Thoracic aorta (tissue), 2 donors: Measurements from ENCODE around the gene SPP1. TPM values are rescaled to one million over a fixed set of nuclear protein-coding genes. Genes with fewer than 3 reads are reported as not detected.
"Not testable (repeated sequence)": the region's sequence is repeated elsewhere in the genome, so short reads cannot be mapped to it uniquely, and the experiment has no call there.

Experiments used
- ATAC-seq: fragments of 150-250 bp; one replicate; pipeline ENCODE4 v1.8.0; 2017; ENCODE audit warnings: low read depth; ENCODE audit not compliant: insufficient number of reproducible peaks, low FRiP score
- DNase-seq: peaks from one replicate; pipeline ENCODE4 v3.0.0-alpha.2; 2020; ENCODE audit warnings: low spot score
- H3K27ac ChIP-seq, 2 donors: fragments of 200-600 bp; sonication (generic); 1 replicate in 1 of 2; 2 replicates in 1 of 2; pipeline ENCODE4 v1.5.1; 2016; ENCODE audit warnings: mild to moderate bottlenecking in 2 of 2, moderate library complexity in 2 of 2
- H3K27me3 ChIP-seq: fragments of 200-600 bp; sonication (generic); replicated peaks from 2 replicates; pipeline ENCODE4 v1.6.0; 2016; ENCODE audit warnings: mild to moderate bottlenecking; ENCODE audit not compliant: insufficient read depth
- H3K36me3 ChIP-seq: fragments of 200-600 bp; sonication (generic); one replicate; pipeline ENCODE4 v1.5.1; 2016
- H3K4me1 ChIP-seq, 2 donors: fragments of 200-600 bp; sonication (generic); 1 replicate in 1 of 2; 2 replicates in 1 of 2; pipeline versions ENCODE4 v1.5.1 to v1.6.0; 2016; ENCODE audit warnings: low read depth in 2 of 2, mild to moderate bottlenecking in 1 of 2; ENCODE audit not compliant: control insufficient read depth in 1 of 2
- H3K4me3 ChIP-seq: fragments of 200-600 bp; sonication (generic); 2 replicates; pipeline ENCODE4 v1.5.1; 2016; ENCODE audit warnings: mild to moderate bottlenecking
- H3K9me3 ChIP-seq: fragments of 200-600 bp; sonication (generic); 2 replicates; pipeline ENCODE4 v1.5.1; 2016
- total RNA-seq, 2 donors: library from RNA; depleted of rRNA; stranded (reverse); fragments of >200 nt; gene quantifications; one replicate each; pipeline versions ENCODE4 v1.1.0 to v1.2.3, GENCODE V29; 2016
- TF ChIP-seq, protein P1 (sequence below): fragments of 200-600 bp; sonication (generic); IDR thresholded peaks from one replicate; pipeline ENCODE4 v1.5.1; 2019; ENCODE audit warnings: antibody characterized with exemption

SPP1 gene
- total RNA-seq, 2 donors from 2014 or later, result 22.1 to 29.2 TPM

DNA sequence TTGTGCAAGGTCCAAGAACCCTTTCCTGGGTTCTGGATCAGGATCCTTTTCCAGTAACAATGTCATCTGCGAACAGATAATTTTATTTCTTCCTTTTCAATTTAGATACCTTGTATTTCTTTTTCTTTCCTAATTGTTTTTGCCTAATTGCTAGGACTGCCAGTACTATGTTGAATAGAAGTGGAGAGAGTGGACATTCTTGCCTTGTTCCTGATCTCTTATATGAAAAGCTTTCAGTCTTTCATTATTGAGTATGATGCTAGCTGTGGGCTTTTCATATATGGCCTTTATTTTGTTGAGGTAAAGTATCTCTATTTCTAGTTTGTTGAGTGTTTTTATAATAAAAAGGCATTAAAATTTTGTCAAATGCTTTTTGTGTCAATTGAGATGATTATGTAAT lies 42.2 kb upstream of the SPP1 start:
- Histone ChIP-seq H3K27ac (no peak overlapping the region), H3K4me3 (no peak overlapping the region), H3K4me1 (no peaks in the 10 kb centered on the region), H3K36me3 (no peaks in the 10 kb centered on the region), H3K9me3 (no peaks in the 10 kb centered on the region), H3K27me3 (no peaks in the 10 kb centered on the region)
- ATAC-seq, result no peak
- DNase-seq, result no peak
- TF ChIP-seq, protein P1, sequence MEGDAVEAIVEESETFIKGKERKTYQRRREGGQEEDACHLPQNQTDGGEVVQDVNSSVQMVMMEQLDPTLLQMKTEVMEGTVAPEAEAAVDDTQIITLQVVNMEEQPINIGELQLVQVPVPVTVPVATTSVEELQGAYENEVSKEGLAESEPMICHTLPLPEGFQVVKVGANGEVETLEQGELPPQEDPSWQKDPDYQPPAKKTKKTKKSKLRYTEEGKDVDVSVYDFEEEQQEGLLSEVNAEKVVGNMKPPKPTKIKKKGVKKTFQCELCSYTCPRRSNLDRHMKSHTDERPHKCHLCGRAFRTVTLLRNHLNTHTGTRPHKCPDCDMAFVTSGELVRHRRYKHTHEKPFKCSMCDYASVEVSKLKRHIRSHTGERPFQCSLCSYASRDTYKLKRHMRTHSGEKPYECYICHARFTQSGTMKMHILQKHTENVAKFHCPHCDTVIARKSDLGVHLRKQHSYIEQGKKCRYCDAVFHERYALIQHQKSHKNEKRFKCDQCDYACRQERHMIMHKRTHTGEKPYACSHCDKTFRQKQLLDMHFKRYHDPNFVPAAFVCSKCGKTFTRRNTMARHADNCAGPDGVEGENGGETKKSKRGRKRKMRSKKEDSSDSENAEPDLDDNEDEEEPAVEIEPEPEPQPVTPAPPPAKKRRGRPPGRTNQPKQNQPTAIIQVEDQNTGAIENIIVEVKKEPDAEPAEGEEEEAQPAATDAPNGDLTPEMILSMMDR, result no peak

DNA sequence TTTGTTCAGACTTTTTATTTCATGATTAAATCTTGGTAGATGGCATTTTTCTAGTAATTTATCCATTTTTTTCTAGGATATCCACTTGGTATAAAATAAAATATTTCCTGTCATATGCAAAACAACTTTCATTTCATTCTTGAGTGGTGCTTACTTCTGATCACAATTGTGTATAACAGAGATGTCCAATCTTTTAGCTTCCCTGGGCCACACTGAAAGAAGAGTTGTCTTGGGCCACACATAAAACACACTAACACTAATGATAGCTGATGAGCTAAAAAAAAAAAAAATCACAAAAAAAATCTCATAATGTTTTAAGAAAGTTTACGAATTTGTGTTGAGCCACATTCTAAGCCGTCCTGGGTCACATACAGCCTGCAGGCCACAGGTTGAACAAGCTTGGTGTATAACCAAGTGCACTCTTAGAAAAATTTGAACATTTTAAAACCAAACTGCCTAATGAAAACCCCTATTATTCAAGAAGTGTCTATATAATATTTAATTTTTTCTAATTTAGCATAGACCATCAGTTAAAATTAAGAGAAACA lies 41.3 kb upstream of the SPP1 start:
- TF ChIP-seq, protein P1, result no peak
- DNase-seq (no peak), ATAC-seq (no peak)
- no peaks in the 10 kb centered on the region for H3K9me3 ChIP-seq
- no peak overlapping the region for H3K27ac ChIP-seq
- H3K4me3 ChIP-seq, result no peak overlapping the region
- H3K36me3 ChIP-seq, result no peaks in the 10 kb centered on the region
- no peaks in the 10 kb centered on the region for H3K4me1 ChIP-seq
- H3K27me3 ChIP-seq, result no peaks in the 10 kb centered on the region

DNA sequence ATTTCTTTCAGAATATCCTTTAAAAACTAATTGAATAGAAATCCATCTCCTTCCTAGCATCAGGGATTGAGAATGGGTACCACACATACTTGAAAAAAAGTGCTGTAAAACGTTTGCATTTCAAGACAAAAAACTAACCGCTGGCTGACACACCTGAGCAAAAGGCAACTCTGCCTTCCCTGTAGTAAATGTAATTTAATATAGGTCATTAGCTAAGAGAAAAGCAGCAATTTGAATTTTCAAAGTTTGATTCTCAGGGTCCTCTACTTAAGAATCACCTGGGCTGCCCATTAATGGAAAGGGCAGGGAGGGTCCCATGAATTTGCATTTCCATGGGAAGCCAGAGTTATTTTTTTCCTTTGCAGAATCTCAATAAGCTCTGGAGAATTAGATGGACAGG lies 40.5 kb upstream of the SPP1 start:
- TF ChIP-seq, protein P1, result no peak
- no peaks in the 10 kb centered on the region for H3K9me3 ChIP-seq
- H3K4me3 ChIP-seq, result no peak overlapping the region
- H3K27ac ChIP-seq, result no peak overlapping the region
- H3K27me3 ChIP-seq, result no peaks in the 10 kb centered on the region
- peaks cover 1 to 5% of the 10 kb centered on the region in 2 donors for H3K4me1 ChIP-seq
- ATAC-seq, result no peak
- H3K36me3 ChIP-seq, result no peaks in the 10 kb centered on the region
- DNase-seq, result no peak

DNA sequence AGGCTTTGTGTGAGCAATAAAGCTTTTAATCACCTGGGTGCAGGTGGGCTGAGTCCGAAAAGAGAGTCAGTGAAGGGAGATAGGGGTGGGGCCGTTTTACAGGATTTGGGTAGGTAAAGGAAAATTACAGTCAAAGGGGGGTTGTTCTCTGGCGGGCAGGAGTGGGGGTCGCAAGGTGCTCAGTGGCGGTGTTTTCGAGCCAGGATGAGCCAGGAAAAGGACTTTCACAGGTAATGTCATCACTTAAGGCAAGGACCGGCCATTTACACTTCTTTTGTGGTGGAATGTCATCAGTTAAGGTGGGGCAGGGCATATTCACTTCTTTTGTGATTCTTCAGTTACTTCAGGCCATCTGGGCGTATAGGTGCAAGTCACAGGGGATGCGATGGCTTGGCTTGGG lies 39.6 kb upstream of the SPP1 start:
- not testable (repeated sequence) for DNase-seq, ATAC-seq, H3K36me3 ChIP-seq, H3K27me3 ChIP-seq, H3K9me3 ChIP-seq, H3K27ac ChIP-seq, H3K4me3 ChIP-seq
- H3K4me1 ChIP-seq, result peaks cover 6 to 10% of the 10 kb centered on the region in 2 donors

DNA sequence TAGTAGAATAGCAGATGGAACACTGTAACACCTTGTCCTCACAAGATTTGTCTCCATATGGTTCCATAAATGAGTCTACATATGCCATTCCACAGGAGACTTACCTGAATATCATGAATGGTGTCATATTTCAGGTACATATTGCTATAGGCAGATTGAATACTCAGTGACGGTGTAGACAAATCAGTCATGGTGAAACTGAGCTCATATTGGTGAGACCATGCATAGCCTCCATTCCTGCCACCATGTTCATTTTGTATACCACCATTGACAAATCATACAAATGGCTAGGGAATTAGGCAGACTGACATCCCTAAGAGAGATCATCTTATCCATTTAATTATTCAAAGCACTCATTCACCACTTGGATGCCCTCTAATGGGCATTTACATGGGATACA lies 38.0 kb upstream of the SPP1 start:
- TF ChIP-seq, protein P1, result no peak
- no peak for ATAC-seq
- H3K36me3 ChIP-seq, result no peaks in the 10 kb centered on the region

DNA sequence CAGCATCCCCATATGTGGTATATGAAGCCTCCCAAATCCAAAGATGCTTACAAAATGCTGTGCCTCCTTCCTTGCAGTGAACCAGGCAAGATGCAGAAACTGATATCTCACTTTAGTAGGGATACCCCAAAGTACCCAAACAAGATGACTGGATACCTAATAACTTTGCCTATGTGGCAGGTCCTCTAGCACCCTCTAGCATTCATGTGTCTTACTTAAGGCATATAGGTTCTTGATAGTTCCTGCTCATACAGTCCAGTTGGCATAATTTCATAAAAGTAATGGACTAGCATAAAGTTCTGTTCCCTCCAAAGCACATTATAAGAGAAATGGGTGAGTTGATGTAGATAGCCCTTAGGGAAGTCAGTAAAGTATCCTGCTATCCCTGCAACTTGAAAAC lies 36.8 kb upstream of the SPP1 start:
- TF ChIP-seq, protein P1, result no peak
- ATAC-seq, result no peak
- no peaks in the 10 kb centered on the region for H3K9me3 ChIP-seq
- H3K4me1 ChIP-seq, result peaks cover 6 to 10% of the 10 kb centered on the region in 2 donors
- no peaks in the 10 kb centered on the region for H3K27me3 ChIP-seq
- no peak for DNase-seq
- no peak overlapping the region for H3K27ac ChIP-seq
- no peaks in the 10 kb centered on the region for H3K36me3 ChIP-seq
- no peak overlapping the region for H3K4me3 ChIP-seq

More for the DNA sequence above, 38.0 kb upstream of the SPP1 start:
- Histone ChIP-seq H3K4me1 (peaks cover 6 to 10% of the 10 kb centered on the region in 2 donors), H3K27ac (no peak overlapping the region), H3K9me3 (no peaks in the 10 kb centered on the region), H3K27me3 (no peaks in the 10 kb centered on the region), H3K4me3 (no peak overlapping the region)
- DNase-seq, result no peak
